ENCODE data around the gene SP2.
A peak's percentile ranks its signal among the peaks of the same experiment; 100 is the strongest.

The SP2 gene

DNA sequence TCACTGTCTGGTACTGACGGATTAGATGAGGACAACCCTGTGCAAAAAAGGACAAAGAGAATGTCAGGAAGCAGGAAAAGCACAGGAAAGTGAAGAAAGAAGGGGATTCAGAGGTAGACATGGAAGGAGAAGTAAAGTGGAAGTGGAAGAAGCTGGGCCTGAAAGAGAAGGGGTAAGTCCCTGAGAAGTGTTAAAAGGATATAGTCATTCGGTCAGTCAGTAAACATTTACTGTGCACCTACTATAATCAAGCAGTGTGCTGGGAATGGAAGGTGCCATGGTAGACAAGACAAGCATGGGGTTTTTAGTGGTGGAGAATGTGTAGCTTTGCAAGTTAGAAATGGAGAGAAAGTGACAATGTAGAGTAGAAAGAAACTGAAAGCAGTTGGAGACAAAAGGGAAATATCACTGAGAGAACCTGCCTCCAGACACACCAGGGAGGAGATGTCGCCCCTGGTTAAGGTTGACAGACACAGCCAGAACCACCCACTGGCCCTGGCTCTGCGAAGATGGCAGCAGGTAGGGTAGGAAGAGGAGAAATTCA, 4.4 kb upstream of the SP2 start:
- Histone ChIP-seq H3K27ac (ENCODE audit: low read length) (peak overlapping the region; percentile 29; the same call in 1 of the 2 replicates), H3K36me3 (replicated peaks; ENCODE audit: low read depth, low read length) (no peaks in the 10 kb centered on the region), H3K9ac (ENCODE audit: low read length) (peak overlapping the region; percentile 26; the same call in 1 of the 2 replicates), H3K4me2 (ENCODE audit: low read length) (peak overlapping the region; percentile 57), H3K79me2 (ENCODE audit: low read length) (peaks cover 2% of the 10 kb centered on the region; the same call in 1 of the 2 replicates), H3K27me3 (ENCODE audit: low read depth, low read length) (no peaks in the 10 kb centered on the region), H2AFZ (ENCODE audit: low read depth, low read length) (0 out of 2 replicates have a peak overlapping the region, but pooled peaks have one; percentile 45), H4K20me1 (ENCODE audit: insufficient read depth, low read length) (no peaks in the 10 kb centered on the region), H3K4me3 (ENCODE audit: low read length) (peak overlapping the region; percentile 17; the same call in 1 of the 2 replicates), H3K9me3 (ENCODE audit: insufficient read depth, low read length) (no peaks in the 10 kb centered on the region), H3K4me1 (ENCODE audit: low read length) (peaks cover 43% of the 10 kb centered on the region)
- TF ChIP-seq, protein P1, sequence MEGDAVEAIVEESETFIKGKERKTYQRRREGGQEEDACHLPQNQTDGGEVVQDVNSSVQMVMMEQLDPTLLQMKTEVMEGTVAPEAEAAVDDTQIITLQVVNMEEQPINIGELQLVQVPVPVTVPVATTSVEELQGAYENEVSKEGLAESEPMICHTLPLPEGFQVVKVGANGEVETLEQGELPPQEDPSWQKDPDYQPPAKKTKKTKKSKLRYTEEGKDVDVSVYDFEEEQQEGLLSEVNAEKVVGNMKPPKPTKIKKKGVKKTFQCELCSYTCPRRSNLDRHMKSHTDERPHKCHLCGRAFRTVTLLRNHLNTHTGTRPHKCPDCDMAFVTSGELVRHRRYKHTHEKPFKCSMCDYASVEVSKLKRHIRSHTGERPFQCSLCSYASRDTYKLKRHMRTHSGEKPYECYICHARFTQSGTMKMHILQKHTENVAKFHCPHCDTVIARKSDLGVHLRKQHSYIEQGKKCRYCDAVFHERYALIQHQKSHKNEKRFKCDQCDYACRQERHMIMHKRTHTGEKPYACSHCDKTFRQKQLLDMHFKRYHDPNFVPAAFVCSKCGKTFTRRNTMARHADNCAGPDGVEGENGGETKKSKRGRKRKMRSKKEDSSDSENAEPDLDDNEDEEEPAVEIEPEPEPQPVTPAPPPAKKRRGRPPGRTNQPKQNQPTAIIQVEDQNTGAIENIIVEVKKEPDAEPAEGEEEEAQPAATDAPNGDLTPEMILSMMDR (IDR thresholded peaks at IDR 0.05; ENCODE audit: low read depth, low read length): no peak
- TF ChIP-seq EZH2phosphoT487 (IDR thresholded peaks at IDR 0.05; ENCODE audit: low read depth): no peak

DNA sequence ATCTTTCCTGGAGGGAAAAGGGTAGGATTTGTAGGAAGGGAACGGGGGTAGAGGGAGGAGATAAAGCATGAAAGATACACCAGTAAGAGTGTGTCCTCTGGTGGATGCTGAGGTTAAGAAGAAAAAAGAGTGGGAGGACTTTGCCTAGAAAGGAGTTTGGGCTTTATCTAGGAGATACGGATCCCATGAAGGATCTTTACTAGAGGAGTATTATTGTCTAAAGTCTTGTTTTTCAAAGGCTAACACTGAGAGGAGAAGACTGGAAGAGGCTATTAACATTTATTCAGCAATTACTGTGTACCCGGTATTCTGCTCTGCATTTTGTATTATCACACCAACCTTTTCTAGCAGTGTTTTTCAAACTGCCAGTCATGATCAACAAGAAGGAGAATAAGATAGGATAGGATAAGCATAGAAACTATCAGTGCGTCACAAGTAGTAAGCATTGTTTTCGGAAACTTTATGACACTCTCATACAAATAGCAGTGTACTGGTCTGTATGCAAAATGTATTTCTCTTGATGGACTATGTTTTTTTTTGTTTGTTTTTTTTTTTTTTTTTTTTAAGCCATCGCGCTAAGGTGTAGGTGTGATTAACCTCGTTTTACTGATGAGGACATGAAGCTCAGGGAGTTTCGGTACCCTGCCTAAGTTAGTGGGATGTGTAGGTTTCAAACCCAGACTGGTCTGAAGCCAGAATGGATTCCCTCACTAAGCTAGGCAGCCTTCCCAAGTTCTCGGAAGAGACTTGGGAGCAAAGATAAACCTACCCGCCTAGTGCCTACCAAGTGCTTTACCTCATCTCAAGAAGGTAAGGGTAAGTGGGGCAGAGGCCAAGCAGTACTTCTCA, 1.3 kb upstream of the SP2 start:
- Histone ChIP-seq H3K4me3 (ENCODE audit: low read length) (peak overlapping the region; percentile 81), H3K36me3 (replicated peaks; ENCODE audit: low read depth, low read length) (peaks cover 6% of the 10 kb centered on the region), H3K27ac (ENCODE audit: low read length) (peak overlapping the region; percentile 17), H3K9ac (ENCODE audit: low read length) (peak overlapping the region; percentile 67), H3K4me2 (ENCODE audit: low read length) (peak overlapping the region; percentile 86), H4K20me1 (ENCODE audit: insufficient read depth, low read length) (no peaks in the 10 kb centered on the region; the same call in 1 of the 2 replicates), H2AFZ (ENCODE audit: low read depth, low read length) (peak overlapping the region; percentile 18; the same call in 1 of the 2 replicates), H3K4me1 (ENCODE audit: low read length) (peaks cover 39% of the 10 kb centered on the region), H3K9me3 (ENCODE audit: insufficient read depth, low read length) (no peaks in the 10 kb centered on the region), H3K27me3 (ENCODE audit: low read depth, low read length) (no peaks in the 10 kb centered on the region), H3K79me2 (ENCODE audit: low read length) (peaks cover 17% of the 10 kb centered on the region)
- TF ChIP-seq, protein P1 (IDR thresholded peaks at IDR 0.05; ENCODE audit: low read depth, low read length): no peak
- TF ChIP-seq EZH2phosphoT487 (IDR thresholded peaks at IDR 0.05; ENCODE audit: low read depth): no peak

DNA sequence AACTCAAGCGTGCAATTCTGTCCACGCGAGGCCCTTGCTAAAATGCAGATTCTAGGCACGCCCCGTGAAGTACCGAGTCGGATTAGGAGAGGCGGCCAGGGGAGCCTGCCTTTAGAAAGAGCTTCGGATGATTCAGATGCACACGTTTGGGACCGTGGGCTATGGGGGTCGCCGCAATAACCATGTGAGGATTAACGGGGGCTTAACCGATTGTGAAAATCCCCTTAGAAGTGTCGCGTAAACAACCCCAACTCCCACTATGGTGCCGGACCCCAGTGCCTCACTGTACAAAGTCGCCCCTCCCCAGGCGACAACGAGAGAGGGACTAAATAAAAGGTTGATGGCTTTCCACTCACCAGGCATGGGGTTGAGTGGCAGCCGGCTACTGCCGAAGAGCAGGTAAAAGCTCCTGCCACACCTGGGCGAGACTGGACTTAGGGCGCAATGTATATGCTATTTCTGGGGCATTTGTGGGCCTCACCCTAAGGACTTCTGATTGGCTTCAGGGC, 635 bp upstream of the SP2 start:
- no peak for TF ChIP-seq EZH2phosphoT487 (IDR thresholded peaks at IDR 0.05; ENCODE audit: low read depth)
- TF ChIP-seq, protein P1 (IDR thresholded peaks at IDR 0.05; ENCODE audit: low read depth, low read length): no peak
- no peaks in the 10 kb centered on the region; the same call in 1 of the 2 replicates for H4K20me1 ChIP-seq (ENCODE audit: insufficient read depth, low read length)
- H3K4me2 ChIP-seq (ENCODE audit: low read length): peak overlapping the region; percentile 86
- peak overlapping the region; percentile 17 for H3K27ac ChIP-seq (ENCODE audit: low read length)
- peaks cover 6% of the 10 kb centered on the region for H3K36me3 ChIP-seq (replicated peaks; ENCODE audit: low read depth, low read length)
- peaks cover 37% of the 10 kb centered on the region for H3K4me1 ChIP-seq (ENCODE audit: low read length)
- no peaks in the 10 kb centered on the region for H3K27me3 ChIP-seq (ENCODE audit: low read depth, low read length)
- peak overlapping the region; percentile 81 for H3K4me3 ChIP-seq (ENCODE audit: low read length)
- H2AFZ ChIP-seq (ENCODE audit: low read depth, low read length): peak overlapping the region; percentile 18; the same call in 1 of the 2 replicates
- no peaks in the 10 kb centered on the region for H3K9me3 ChIP-seq (ENCODE audit: insufficient read depth, low read length)
- H3K9ac ChIP-seq (ENCODE audit: low read length): peak overlapping the region; percentile 67
- peaks cover 17% of the 10 kb centered on the region for H3K79me2 ChIP-seq (ENCODE audit: low read length)

Measured in OCI-LY3 (cell line).